T follicular helper cell (primary cell): ENCODE results near the gene PDCD1LG2.
A peak's percentile ranks its signal among the peaks of the same experiment; 100 is the strongest.

Experiments
- DNase-seq: peaks from one replicate; pipeline ENCODE4 v3.0.0-alpha.2; 2020; ENCODE audit warnings: low read depth

PDCD1LG2 gene

GRCh38 chr9:5531101-5531882 lies 21.0 kb downstream of the PDCD1LG2 start:
- no peak for DNase-seq

GRCh38 chr9:5532306-5532705 lies 22.0 kb downstream of the PDCD1LG2 start:
- no peak for DNase-seq

GRCh38 chr9:5532790-5533189 lies 22.5 kb downstream of the PDCD1LG2 start:
- no peak for DNase-seq

- no peak for DNase-seq
Observed at GRCh38 chr9:5536684-5537083, 26.4 kb downstream of the PDCD1LG2 start.

- DNase-seq, result no peak
Observed at GRCh38 chr9:5543875-5544702, 33.8 kb downstream of the PDCD1LG2 start.

- DNase-seq, result no peak
Observed at GRCh38 chr9:5549658-5550650, 39.6 kb downstream of the PDCD1LG2 start.

GRCh38 chr9:5551368-5552150 lies 41.2 kb downstream of the PDCD1LG2 start:
- no peak for DNase-seq

GRCh38 chr9:5552301-5552700 lies 42.0 kb downstream of the PDCD1LG2 start:
- DNase-seq, result no peak

GRCh38 chr9:5553211-5553610 lies 42.9 kb downstream of the PDCD1LG2 start:
- DNase-seq, result no peak

- no peak for DNase-seq
Observed at GRCh38 chr9:5554254-5554653, 43.9 kb downstream of the PDCD1LG2 start.

GRCh38 chr9:5556101-5556705 lies 45.9 kb downstream of the PDCD1LG2 start:
- DNase-seq, result no peak

- peak; percentile 39 for DNase-seq
Observed at GRCh38 chr9:5557606-5558587, 47.6 kb downstream of the PDCD1LG2 start.

- no peak for DNase-seq
Observed at GRCh38 chr9:5559659-5560058, 49.3 kb downstream of the PDCD1LG2 start.

GRCh38 chr9:5560443-5561100 lies 50.2 kb downstream of the PDCD1LG2 start:
- DNase-seq, result no peak

- DNase-seq, result no peak
Observed at GRCh38 chr9:5561828-5562488, 51.6 kb downstream of the PDCD1LG2 start.

- DNase-seq, result no peak
Observed at GRCh38 chr9:5562806-5563416, 52.6 kb downstream of the PDCD1LG2 start.

- no peak for DNase-seq
Observed at GRCh38 chr9:5563417-5563815, 53.1 kb downstream of the PDCD1LG2 start.

- no peak for DNase-seq
Observed at GRCh38 chr9:5563886-5564285, 53.6 kb downstream of the PDCD1LG2 start.
